ENCODE results near the gene SMPX. TPM values are rescaled to one million over a fixed set of nuclear protein-coding genes. Genes with fewer than 3 reads are reported as not detected.

Gene SMPX
- total and polyA plus RNA-seq, 12 donors, result 171 to 894 (median 696) TPM

- no peak for ATAC-seq
- Histone ChIP-seq H3K27me3 (peaks cover 0 to 63% (median 7%) of the 10 kb centered on the region in 7 donors), H3K36me3 (no peaks in the 10 kb centered on the region), H3K4me1 (peaks cover 0 to 3% (median 0%) of the 10 kb centered on the region in 9 donors), H3K27ac (peak overlapping the region in 5 of 10 donors; percentile 35 to 80 (median 56)), H3K4me3 (peak overlapping the region in 1 of 10 donors; percentile 49), H3K9me3 (peaks cover 0 to 6% (median 0%) of the 10 kb centered on the region in 11 donors)
- TF ChIP-seq CTCF (IDR thresholded peaks at IDR 0.05), result no peak
- WGBS, 2 donors, result 58 to 64% methylated on average over 6 of the region's 6 CpGs
- DNase-seq, result no peak
- intact Hi-C loops (cut with DNase I), result no loop called here
Observed at GRCh38 chrX:21661316-21661715, 96.6 kb downstream of the SMPX start.

GRCh38 chrX:21660156-21660555, 97.8 kb downstream of the SMPX start:
- Histone ChIP-seq H3K36me3 (no peaks in the 10 kb centered on the region), H3K27ac (peak overlapping the region in 4 of 10 donors; percentile 47 to 80 (median 61)), H3K27me3 (peaks cover 0 to 71% (median 7%) of the 10 kb centered on the region in 7 donors), H3K4me1 (peaks cover 0 to 3% (median 0%) of the 10 kb centered on the region in 9 donors), H3K9me3 (peaks cover 0 to 6% (median 0%) of the 10 kb centered on the region in 11 donors), H3K4me3 (peak overlapping the region in 5 of 10 donors; percentile 49 to 54 (median 52))
- intact Hi-C loops (cut with DNase I), result no loop called here
- WGBS, 2 donors, result 73 to 81% methylated on average over 2 of the region's 2 CpGs
- DNase-seq (no peak), ATAC-seq (no peak)
- no peak for TF ChIP-seq CTCF (IDR thresholded peaks at IDR 0.05)

DNA sequence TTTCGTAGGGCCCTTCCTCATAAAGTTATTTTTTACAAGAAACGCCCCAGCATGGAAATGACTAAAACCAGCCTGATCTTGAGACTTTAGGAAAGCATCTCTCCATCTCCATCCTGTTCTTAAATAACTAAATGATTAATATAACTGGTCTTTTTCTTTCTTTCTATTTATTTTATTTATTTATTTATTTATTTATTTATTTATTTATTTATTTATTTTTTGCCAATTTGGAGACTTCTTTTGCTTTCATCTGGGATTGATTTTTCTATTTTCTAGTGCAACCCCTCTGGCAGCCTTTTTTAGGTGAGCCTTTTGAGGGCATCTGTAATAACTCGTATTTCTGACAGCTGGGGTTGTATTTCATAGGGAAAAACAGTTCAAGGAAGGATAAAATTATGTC, 98.6 kb downstream of the SMPX start:
- no peak for DNase-seq
- Histone ChIP-seq H3K27ac (peak overlapping the region in 4 of 10 donors; percentile 70 to 81 (median 80)), H3K4me1 (peaks cover 0 to 3% (median 0%) of the 10 kb centered on the region in 9 donors), H3K27me3 (peaks cover 0 to 67% (median 7%) of the 10 kb centered on the region in 7 donors), H3K4me3 (peak overlapping the region in 7 of 10 donors; percentile 26 to 54 (median 49)), H3K9me3 (peaks cover 0 to 6% (median 0%) of the 10 kb centered on the region in 11 donors), H3K36me3 (no peaks in the 10 kb centered on the region)
- intact Hi-C loops (cut with DNase I), result no loop called here
- no peak for ATAC-seq
- 59 to 82% methylated on average over 3 of the region's 3 CpGs for WGBS, 2 donors
- TF ChIP-seq CTCF (IDR thresholded peaks at IDR 0.05), result no peak

DNA sequence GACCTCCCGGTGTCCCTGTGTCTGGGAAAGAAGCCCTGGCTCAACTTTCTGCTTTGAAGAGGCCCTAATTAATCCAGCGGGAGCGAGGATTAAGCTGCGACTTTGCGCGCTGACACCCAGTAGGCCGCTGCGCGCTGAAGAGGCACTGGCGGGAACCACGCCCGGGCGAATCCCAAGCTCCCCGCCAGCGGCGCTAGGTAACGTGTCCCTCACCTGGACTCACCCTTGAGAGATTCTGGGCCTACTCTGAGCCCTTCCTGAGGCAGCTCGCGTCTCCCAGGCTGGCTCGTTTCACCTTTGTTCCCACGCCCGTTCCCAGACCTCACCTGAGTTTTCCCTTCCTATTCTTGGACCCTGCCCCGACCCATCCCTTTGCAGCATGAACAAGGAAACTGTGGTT, 99.2 kb downstream of the SMPX start:
- H3K27me3 ChIP-seq, result peaks cover 0 to 67% (median 7%) of the 10 kb centered on the region in 7 donors
- H3K4me1 ChIP-seq, result peaks cover 0 to 3% (median 0%) of the 10 kb centered on the region in 9 donors
- peaks cover 0 to 6% (median 0%) of the 10 kb centered on the region in 11 donors for H3K9me3 ChIP-seq
- TF ChIP-seq CTCF (IDR thresholded peaks at IDR 0.05), result no peak
- DNase-seq (no peak), ATAC-seq (peak in 7 of 8 donors; percentile 30 to 77 (median 67))
- H3K4me3 ChIP-seq, result peak overlapping the region in 9 of 10 donors; percentile 24 to 54 (median 49)
- peak overlapping the region in 8 of 10 donors; percentile 47 to 83 (median 78) for H3K27ac ChIP-seq
- 8 to 17% methylated on average over 18 to 23 of the region's 23 CpGs for whole genome bisulfite sequencing, 2 donors
- intact Hi-C loops (cut with DNase I), result no loop called here
- no peaks in the 10 kb centered on the region for H3K36me3 ChIP-seq
